Trophoblast cell (in vitro differentiated cells and primary cell): Measurements from ENCODE around the gene CENPP.

ENCODE experiments used
- DNase-seq, 2 donors: peaks; one replicate each; pipeline ENCODE4 v3.0.0-alpha.2; 2016
- H2AFZ ChIP-seq: 2 replicates; pipeline ENCODE4 v1.6.1; 2013; ENCODE audit warnings: low read length, moderate library complexity, mild to moderate bottlenecking; ENCODE audit not compliant: insufficient read depth, poor library complexity
- H2AK5ac ChIP-seq: 2 replicates; pipeline ENCODE4 v1.6.1; 2013; ENCODE audit warnings: mild to moderate bottlenecking, low read length
- H2BK120ac ChIP-seq: 2 replicates; pipeline ENCODE4 v1.6.1; 2013; ENCODE audit warnings: low read length, mild to moderate bottlenecking, moderate library complexity; ENCODE audit not compliant: insufficient read depth, poor library complexity
- H2BK12ac ChIP-seq: 2 replicates; pipeline ENCODE4 v1.6.1; 2013; ENCODE audit warnings: mild to moderate bottlenecking, low read length, moderate library complexity
- H2BK5ac ChIP-seq: 2 replicates; pipeline ENCODE4 v1.6.1; 2013; ENCODE audit warnings: low read length, low read depth, moderate library complexity, mild to moderate bottlenecking; ENCODE audit not compliant: poor library complexity
- H3K14ac ChIP-seq: 2 replicates; pipeline ENCODE4 v1.6.1; 2013; ENCODE audit warnings: mild to moderate bottlenecking, low read length
- H3K18ac ChIP-seq: 2 replicates; pipeline ENCODE4 v1.6.1; 2013; ENCODE audit warnings: mild to moderate bottlenecking, low read length
- H3K23ac ChIP-seq: 2 replicates; pipeline ENCODE4 v1.6.1; 2013; ENCODE audit warnings: low read length
- H3K27ac ChIP-seq: 2 replicates; pipeline ENCODE4 v1.5.1; 2013; ENCODE audit warnings: low read depth, mild to moderate bottlenecking, inconsistent platforms, low read length, moderate library complexity
- H3K27me3 ChIP-seq: 2 replicates; pipeline ENCODE4 v1.6.1; 2013; ENCODE audit warnings: inconsistent platforms, mild to moderate bottlenecking, low read length, moderate library complexity; ENCODE audit not compliant: insufficient read depth
- H3K36me3 ChIP-seq, 2 experiments: 1 replicate in 1 of 2; 2 replicates in 1 of 2; pipeline ENCODE4 v1.6.1; 2013; ENCODE audit warnings: low read length in 2 of 2, mild to moderate bottlenecking in 2 of 2, moderate library complexity in 1 of 2; ENCODE audit not compliant: insufficient read depth in 2 of 2, control insufficient read depth in 1 of 2
- H3K4ac ChIP-seq: 2 replicates; pipeline ENCODE4 v1.6.1; 2013; ENCODE audit warnings: low read depth, mild to moderate bottlenecking, low read length, moderate library complexity
- H3K4me1 ChIP-seq, 2 experiments: 1 replicate in 1 of 2; 2 replicates in 1 of 2; pipeline ENCODE4 v1.6.1; 2013; ENCODE audit warnings: low read length in 2 of 2, mild to moderate bottlenecking in 2 of 2, moderate library complexity in 1 of 2; ENCODE audit not compliant: insufficient read depth in 2 of 2, control insufficient read depth in 1 of 2
- H3K4me2 ChIP-seq: 2 replicates; pipeline ENCODE4 v1.6.1; 2013; ENCODE audit warnings: inconsistent platforms, mild to moderate bottlenecking, low read length, moderate library complexity
- H3K4me3 ChIP-seq: 2 replicates; pipeline ENCODE4 v1.5.1; 2013; ENCODE audit warnings: mild to moderate bottlenecking, low read depth, low read length, inconsistent platforms
- H3K79me1 ChIP-seq: one replicate; pipeline ENCODE4 v1.6.1; 2013; ENCODE audit warnings: low read length
- H3K79me2 ChIP-seq: 2 replicates; pipeline ENCODE4 v1.6.1; 2013; ENCODE audit warnings: low read length, mild to moderate bottlenecking; ENCODE audit not compliant: control insufficient read depth, insufficient read depth, poor library complexity
- H3K9ac ChIP-seq: 2 replicates; pipeline ENCODE4 v1.6.1; 2013; ENCODE audit warnings: mild to moderate bottlenecking, low read length
- H3K9me3 ChIP-seq: 2 replicates; pipeline ENCODE4 v1.6.1; 2013; ENCODE audit warnings: low read depth, mild to moderate bottlenecking, control low read depth, inconsistent platforms, low read length; ENCODE audit not compliant: insufficient read depth
- H4K12ac ChIP-seq: 2 replicates; pipeline ENCODE4 v1.6.1; 2013; ENCODE audit warnings: low read depth, mild to moderate bottlenecking, low read length, moderate library complexity
- H4K8ac ChIP-seq: 2 replicates; pipeline ENCODE4 v1.6.1; 2013; ENCODE audit warnings: low read depth, mild to moderate bottlenecking, low read length, moderate library complexity
- H4K91ac ChIP-seq: one replicate; pipeline ENCODE4 v1.6.1; 2013; ENCODE audit warnings: low read depth, mild to moderate bottlenecking, low read length, moderate library complexity
- WGBS: extraction: QIAGEN DNeasy Blood & Tissue Kit; methylation state at CpG from one replicate; pipeline ENCODE4 v1.1.7; 2013; ENCODE audit warnings: missing lambda C conversion rate; ENCODE audit not compliant: insufficient read length, insufficient coverage; ENCODE audit errors: extremely low coverage; 5-methylcytosine and 5-hydroxymethylcytosine counted together

Gene CENPP

DNA sequence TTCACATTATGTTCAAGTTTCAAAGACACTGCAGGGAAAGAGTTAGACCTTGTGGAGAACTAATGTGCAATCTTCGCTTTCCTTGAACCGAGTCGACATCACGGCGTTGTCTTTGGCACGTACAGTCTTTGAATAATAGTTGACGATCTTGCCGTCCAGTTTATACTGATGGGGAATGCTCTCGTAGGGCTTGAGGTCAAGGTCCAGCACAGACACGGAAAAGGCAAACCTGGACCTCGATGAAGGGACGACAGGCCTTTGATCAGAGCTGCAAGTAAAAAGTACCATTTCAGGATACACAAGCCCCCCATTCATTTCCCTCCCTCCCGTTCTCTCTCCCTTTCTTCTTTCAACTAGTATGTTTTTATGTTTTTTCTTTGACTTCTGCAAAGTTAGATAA lies 290.0 kb downstream of the CENPP start:
- no peak overlapping the region for H4K8ac ChIP-seq
- no CpG with 5 or more reads among the region's 13 CpGs for WGBS
- H3K36me3 ChIP-seq, result peaks cover 57 to 87% of the 10 kb centered on the region in 2 experiments
- H2BK5ac ChIP-seq, result no peak overlapping the region
- H3K79me1 ChIP-seq, result no peaks in the 10 kb centered on the region
- H3K4ac ChIP-seq, result no peak overlapping the region
- H3K9ac ChIP-seq, result no peak overlapping the region
- no peak overlapping the region for H3K27ac ChIP-seq
- H3K4me3 ChIP-seq, result no peak overlapping the region
- no peaks in the 10 kb centered on the region for H3K4me1 ChIP-seq
- H3K23ac ChIP-seq, result no peak overlapping the region
- H3K9me3 ChIP-seq, result no peaks in the 10 kb centered on the region
- no peak overlapping the region for H2AK5ac ChIP-seq
- no peak overlapping the region for H3K14ac ChIP-seq
- no peak overlapping the region for H4K91ac ChIP-seq
- no peak overlapping the region for H3K18ac ChIP-seq
- no peaks in the 10 kb centered on the region for H3K27me3 ChIP-seq
- H2BK120ac ChIP-seq, result no peak overlapping the region
- no peaks in the 10 kb centered on the region for H3K79me2 ChIP-seq
- no peak overlapping the region for H2BK12ac ChIP-seq
- no peak overlapping the region for H2AFZ ChIP-seq
- no peak overlapping the region for H4K12ac ChIP-seq
- DNase-seq, result no peak
- H3K4me2 ChIP-seq, result no peak overlapping the region

DNA sequence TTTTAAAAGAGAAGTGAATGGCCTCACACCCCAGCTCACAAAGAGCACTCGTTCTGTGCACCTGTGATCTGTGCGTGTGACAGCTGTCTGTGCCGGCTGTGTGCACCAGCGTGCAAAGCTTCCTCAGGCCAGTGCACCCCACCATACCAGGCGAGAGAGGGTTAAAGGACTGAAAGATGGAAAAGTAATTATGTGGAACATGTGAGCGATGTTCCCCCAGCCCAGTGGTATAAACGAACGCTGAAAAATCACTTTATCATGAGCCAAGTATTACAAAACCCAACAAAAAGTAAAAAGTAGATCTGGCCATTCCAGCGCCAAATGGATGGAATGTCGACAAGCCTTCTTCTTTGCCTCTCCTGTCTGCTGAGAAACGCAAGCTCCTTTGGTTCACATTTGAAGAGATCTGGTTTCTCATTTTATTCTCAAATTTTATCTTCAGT lies 290.5 kb downstream of the CENPP start:
- Histone ChIP-seq H3K27ac (no peak overlapping the region), H3K79me2 (no peaks in the 10 kb centered on the region), H3K4me3 (no peak overlapping the region), H3K9me3 (no peaks in the 10 kb centered on the region), H3K4me2 (no peak overlapping the region), H2BK120ac (no peak overlapping the region), H3K9ac (no peak overlapping the region), H3K23ac (no peak overlapping the region), H3K36me3 (peaks cover 57 to 84% of the 10 kb centered on the region in 2 experiments), H3K79me1 (no peaks in the 10 kb centered on the region), H4K12ac (no peak overlapping the region), H3K18ac (no peak overlapping the region), H3K27me3 (no peaks in the 10 kb centered on the region), H4K8ac (no peak overlapping the region), H2AK5ac (no peak overlapping the region), H3K14ac (no peak overlapping the region), H4K91ac (no peak overlapping the region), H2BK12ac (no peak overlapping the region), H3K4me1 (no peaks in the 10 kb centered on the region), H2BK5ac (no peak overlapping the region), H3K4ac (no peak overlapping the region), H2AFZ (no peak overlapping the region)
- DNase-seq, result no peak
- no CpG with 5 or more reads among the region's 11 CpGs for WGBS

- H3K4me1 ChIP-seq, result no peaks in the 10 kb centered on the region
- no peak overlapping the region for H2BK5ac ChIP-seq
- H3K9me3 ChIP-seq, result no peaks in the 10 kb centered on the region
- H2AK5ac ChIP-seq, result no peak overlapping the region
- no peak overlapping the region for H3K9ac ChIP-seq
- H3K18ac ChIP-seq, result no peak overlapping the region
- H2BK120ac ChIP-seq, result no peak overlapping the region
- no peaks in the 10 kb centered on the region for H3K79me1 ChIP-seq
- H3K4ac ChIP-seq, result no peak overlapping the region
- H3K4me2 ChIP-seq, result no peak overlapping the region
- peaks cover 53 to 81% of the 10 kb centered on the region in 2 experiments for H3K36me3 ChIP-seq
- no peak overlapping the region for H2AFZ ChIP-seq
- no peak overlapping the region for H4K12ac ChIP-seq
- H3K27me3 ChIP-seq, result no peaks in the 10 kb centered on the region
- no peak overlapping the region for H3K23ac ChIP-seq
- no peak for DNase-seq
- no CpG with 5 or more reads among the region's 11 CpGs for WGBS
- no peak overlapping the region for H4K91ac ChIP-seq
- no peak overlapping the region for H3K4me3 ChIP-seq
- no peak overlapping the region for H4K8ac ChIP-seq
- no peak overlapping the region for H2BK12ac ChIP-seq
- H3K27ac ChIP-seq, result no peak overlapping the region
- H3K79me2 ChIP-seq, result no peaks in the 10 kb centered on the region
- H3K14ac ChIP-seq, result no peak overlapping the region
These were observed 290.9 kb downstream of the CENPP start for GRCh38 chr9:92616655-92617111.

DNA sequence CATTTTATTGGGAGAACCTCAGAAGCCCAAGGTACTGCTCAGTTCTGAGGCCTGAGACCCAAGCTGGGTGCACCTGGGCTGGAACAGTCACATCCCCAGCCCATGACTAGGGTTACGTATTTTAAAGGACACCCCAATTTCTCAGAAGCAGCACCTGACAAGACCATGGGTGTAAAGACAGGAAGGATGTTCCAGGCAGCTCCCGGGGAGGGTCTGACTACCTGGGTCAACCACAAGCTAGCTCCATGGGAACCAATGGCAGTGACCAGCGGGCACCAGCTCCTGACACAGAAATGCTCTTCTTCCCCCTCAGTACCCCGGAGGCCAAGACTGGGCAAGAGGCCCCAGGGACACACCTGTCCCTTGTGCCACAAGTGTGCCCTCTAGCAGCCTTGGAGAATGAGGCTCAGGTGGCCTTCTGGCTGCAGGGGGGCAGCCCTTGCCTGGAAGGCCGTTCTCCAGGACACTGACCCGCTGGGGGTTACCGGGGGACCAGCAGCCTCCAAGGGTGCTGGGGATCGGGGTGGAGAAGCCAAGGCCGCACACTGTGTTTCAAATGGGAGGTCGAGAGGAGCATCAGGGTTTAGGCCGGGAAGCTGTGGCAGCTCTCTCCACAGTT lies 291.6 kb downstream of the CENPP start:
- no peaks in the 10 kb centered on the region for H3K9me3 ChIP-seq
- H3K4me2 ChIP-seq, result no peak overlapping the region
- no peak overlapping the region for H3K4me3 ChIP-seq
- peaks cover 48 to 76% of the 10 kb centered on the region in 2 experiments for H3K36me3 ChIP-seq
- H3K9ac ChIP-seq, result no peak overlapping the region
- no peaks in the 10 kb centered on the region for H3K4me1 ChIP-seq
- H3K27ac ChIP-seq, result no peak overlapping the region
- no peak overlapping the region for H2BK12ac ChIP-seq
- H3K23ac ChIP-seq, result no peak overlapping the region
- no peaks in the 10 kb centered on the region for H3K27me3 ChIP-seq
- H3K79me2 ChIP-seq, result no peaks in the 10 kb centered on the region
- no peak overlapping the region for H3K4ac ChIP-seq
- no peak for DNase-seq
- H4K91ac ChIP-seq, result no peak overlapping the region
- H2BK5ac ChIP-seq, result no peak overlapping the region
- H3K14ac ChIP-seq, result no peak overlapping the region
- H3K79me1 ChIP-seq, result no peaks in the 10 kb centered on the region
- H2AK5ac ChIP-seq, result no peak overlapping the region
- H4K12ac ChIP-seq, result no peak overlapping the region
- WGBS, result no CpG with 5 or more reads among the region's 11 CpGs
- no peak overlapping the region for H3K18ac ChIP-seq
- no peak overlapping the region for H2BK120ac ChIP-seq
- H2AFZ ChIP-seq, result no peak overlapping the region
- H4K8ac ChIP-seq, result no peak overlapping the region
